Measurements from ENCODE around the gene DRD4.
"Not testable (repeated sequence)": the region's sequence is repeated elsewhere in the genome, so short reads cannot be mapped to it uniquely, and the experiment has no call there.

DRD4 gene

DNA sequence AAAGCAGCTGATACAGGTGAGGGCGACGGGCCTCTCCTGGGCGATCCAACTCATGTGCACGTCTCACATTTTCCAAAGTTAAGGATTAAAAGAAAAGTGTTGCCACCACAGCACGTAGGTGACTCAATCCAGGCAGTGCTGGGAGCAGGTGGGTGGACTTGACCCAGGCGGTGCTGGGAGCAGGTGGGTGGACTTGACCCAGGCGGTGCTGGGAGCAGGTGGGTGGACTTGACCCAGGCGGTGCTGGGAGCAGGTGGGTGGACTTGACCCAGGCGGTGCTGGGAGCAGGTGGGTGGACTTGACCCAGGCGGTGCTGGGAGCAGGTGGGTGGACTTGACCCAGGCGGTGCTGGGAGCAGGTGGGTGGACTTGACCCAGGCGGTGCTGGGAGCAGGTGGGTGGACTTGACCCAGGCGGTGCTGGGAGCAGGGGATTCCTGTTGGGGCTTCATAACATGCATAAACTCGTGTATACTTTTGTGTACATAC lies 10.6 kb downstream of the DRD4 start:
- DNase-seq: not testable (repeated sequence)

DNA sequence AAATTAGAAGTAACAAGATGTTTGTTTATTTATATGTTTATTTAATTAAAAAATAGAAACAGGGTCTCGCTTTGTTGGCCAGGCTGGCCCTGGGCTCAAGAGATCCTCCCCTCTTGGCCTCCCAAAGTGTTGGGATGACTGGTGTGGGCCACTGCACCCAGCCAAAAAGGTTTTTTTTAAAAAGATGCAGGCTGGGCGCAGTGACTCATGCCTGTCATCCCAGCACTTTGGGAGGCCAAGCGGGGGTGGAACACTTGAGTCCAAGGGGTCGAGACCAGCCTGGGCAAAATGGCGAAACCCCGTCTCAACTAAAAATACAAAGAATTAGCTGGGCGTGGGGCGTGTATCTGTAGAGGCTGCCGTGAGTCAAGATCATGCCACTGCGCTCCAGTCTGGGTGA lies 13.4 kb downstream of the DRD4 start:
- DNase-seq: no peak

DNA sequence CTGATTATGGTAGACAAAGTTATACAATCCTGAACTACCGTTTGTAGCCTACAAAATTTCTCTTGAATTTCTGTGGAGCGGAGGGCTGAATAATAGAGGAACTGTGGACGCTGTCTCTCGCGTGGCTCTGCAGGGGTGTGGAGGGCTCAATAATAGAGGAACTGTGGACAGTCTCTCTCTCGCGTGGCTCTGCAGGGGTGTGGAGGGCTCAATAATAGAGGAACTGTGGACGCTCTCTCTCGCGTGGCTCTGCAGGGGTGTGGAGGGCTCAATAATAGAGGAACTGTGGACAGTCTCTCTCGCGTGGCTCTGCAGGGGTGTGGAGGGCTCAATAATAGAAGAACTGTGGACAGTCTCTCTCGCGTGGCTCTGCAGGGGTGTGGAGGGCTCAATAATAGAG lies 16.1 kb downstream of the DRD4 start:
- not testable (repeated sequence) for DNase-seq

DNA sequence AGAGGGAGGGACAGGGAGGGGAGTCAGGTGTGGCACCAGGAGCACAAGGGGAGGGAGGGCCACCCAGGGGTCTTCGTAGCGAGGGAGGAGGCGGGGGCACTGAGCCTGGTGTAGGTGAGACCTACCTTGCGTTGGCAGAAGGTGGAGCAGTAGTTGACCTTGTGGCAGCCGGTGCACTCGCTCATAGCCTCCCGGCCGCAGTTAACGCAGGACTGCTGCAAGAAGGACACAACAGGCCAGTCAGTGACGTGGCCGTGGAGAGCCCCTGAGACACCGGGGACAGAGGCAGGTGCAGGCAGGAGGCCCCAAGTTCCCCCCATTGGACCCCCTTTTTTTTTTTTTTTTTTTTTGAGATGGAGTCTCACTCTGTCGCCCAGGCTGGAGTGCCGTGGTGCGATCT lies 16.8 kb downstream of the DRD4 start:
- DNase-seq: no peak

DNA sequence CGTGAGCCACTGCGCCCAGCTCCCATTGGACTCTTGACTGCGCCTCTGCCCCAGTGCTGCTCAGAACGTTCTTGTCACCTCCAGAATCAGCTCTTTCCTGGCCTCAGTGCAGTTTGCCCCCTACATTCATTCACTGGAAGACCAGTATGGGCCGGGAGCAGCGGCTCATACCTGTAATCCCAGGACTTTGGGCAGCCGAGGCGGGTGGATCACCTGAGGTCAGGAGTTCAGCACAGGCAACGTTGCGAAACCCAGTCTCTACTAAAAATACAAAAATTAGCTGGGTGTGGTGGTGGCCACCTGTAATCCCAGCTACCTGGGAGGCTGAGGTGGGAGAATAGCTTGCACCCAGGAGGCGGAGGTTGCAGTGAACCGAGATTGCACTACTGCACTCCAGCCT lies 17.4 kb downstream of the DRD4 start:
- not testable (repeated sequence) for DNase-seq

DNA sequence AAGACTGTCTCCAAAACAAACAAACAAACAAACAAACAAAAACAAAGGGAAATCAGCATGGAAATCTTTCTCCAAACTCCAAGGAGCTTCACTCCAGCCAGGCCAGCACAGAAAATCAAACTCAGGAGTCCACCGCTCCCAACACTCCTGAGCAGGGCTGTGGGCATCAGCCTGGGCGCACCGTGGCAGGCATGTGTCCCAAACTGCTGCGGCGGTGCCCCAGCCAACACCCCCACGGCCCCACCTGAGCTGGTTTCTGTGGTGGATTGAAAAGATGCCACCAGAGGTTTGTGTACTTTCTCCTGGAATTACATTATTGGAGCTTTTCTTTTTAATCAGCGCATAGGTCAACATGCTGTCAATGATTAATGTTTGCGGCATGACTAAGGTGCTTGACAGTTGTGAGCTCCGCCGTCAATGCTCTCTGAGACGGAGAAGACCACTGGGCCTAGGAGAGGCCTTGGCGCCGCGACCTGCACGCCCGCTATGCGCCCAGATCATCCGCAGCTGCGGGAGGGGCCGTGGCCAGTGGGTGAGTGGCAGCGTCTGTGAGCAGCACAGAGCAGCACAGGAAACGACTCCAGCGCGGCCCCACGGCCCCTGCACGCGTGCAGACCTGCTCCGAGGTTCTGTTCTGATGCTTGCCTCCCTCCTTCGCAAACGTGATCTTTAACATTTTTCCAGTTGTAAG lies 18.1 kb downstream of the DRD4 start:
- DNase-seq: no peak

DNA sequence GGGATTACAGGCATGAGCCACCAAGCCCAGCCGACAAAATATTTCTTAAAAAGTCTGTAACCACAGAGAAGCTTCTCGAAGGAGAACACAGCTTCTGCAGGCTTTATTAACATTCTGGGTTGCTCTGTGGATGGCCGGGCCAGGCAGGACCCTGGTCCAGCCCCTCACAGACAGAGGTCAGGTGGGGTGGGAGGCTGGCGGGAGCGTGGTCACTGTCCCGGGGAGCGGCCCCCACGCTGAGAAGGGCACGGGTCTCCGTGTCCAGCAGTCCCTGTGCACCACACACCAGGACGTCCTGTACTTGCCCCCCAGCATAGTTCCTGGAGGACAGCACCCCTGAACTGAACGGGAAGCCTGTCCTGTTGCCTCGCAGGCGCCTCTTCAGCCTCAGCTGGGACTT lies 19.4 kb downstream of the DRD4 start:
- DNase-seq: no peak

DNA sequence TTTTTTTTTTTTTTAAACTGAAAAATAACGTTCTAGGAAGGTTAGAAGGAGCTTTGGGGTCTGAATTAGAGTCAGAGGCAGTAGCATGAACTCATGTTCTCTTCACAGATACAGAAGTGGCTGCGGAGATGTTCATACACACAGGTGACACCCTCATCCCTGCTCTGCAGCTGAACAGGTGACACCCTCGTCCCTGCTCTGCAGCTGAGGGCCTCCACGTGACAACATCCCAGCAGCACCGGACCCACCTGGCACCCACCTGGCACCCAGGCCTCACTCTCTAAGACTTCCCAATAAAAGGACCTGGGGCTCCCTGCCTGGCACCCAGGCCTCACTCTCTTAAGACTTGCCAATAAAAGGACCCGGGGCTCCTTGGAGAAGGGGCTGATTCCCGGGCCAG lies 19.8 kb downstream of the DRD4 start:
- DNase-seq: no peak

DNA sequence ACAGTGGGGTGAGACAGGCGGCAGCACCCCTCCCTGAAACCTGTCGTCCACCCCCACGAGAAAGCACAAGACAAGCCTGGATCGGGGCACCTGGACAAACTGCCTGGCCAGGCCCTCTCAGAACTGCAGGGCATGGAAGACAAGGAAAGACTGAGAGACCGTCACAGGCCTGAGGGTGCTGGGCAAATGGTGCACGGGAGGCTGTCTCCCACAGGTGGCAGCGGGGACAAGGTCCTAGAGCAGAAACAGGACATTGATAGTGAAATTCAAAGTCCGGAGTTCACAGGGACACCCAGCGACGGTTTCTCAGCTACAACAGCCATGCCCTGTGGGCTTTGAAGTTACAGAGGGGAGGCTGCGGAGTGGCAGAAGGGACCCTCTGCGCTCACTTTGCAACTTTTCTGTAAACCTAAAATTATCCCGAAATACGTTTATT lies 20.6 kb downstream of the DRD4 start:
- no peak for DNase-seq

DNA sequence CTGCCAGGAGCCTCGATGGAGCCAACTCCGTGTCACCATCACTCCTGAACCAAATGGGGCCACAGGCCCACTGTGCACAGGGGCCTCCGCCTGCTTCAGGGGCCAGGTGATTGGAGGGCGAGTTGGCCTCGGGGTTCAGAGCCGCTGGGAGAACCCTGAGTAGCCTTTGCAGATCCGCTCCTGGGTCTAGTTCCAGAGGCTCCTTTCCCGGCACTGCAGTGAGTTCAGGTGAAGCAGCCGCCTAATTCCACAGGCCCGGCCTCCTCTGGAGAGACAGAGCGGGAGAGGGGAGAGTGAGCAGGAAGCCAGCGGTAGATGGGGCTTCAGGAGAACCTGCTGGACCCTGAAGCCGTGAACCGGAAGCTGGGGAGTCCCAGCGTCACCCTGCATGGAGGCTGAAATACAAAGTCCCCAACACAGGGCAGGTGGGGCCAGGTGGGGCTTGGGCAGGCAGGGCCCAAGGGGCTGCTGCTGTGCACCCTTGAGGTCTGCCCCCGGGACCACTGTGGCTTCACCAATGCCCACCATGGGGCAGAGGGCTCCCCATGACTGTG lies 22.5 kb downstream of the DRD4 start:
- DNase-seq: no peak

DNA sequence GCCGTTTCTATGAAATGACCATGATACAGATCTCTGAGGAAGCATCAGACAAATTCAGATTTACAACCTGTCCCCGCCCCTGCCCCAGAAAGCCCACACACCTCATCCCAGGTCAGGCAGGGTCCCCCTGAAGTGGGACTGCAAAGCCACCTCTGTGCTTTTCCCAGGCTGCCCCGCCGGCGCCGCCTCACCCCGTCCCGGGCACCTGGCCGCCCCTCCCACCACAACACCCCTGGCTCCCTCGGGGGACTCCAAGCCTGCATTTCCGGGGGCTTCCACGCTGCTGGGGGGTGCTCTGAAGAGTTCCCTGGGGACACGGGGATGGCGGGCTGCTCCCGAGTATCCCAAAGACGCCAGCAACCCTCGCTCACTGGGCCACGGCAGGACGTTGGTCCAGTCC lies 23.2 kb downstream of the DRD4 start:
- no peak for DNase-seq

DNA sequence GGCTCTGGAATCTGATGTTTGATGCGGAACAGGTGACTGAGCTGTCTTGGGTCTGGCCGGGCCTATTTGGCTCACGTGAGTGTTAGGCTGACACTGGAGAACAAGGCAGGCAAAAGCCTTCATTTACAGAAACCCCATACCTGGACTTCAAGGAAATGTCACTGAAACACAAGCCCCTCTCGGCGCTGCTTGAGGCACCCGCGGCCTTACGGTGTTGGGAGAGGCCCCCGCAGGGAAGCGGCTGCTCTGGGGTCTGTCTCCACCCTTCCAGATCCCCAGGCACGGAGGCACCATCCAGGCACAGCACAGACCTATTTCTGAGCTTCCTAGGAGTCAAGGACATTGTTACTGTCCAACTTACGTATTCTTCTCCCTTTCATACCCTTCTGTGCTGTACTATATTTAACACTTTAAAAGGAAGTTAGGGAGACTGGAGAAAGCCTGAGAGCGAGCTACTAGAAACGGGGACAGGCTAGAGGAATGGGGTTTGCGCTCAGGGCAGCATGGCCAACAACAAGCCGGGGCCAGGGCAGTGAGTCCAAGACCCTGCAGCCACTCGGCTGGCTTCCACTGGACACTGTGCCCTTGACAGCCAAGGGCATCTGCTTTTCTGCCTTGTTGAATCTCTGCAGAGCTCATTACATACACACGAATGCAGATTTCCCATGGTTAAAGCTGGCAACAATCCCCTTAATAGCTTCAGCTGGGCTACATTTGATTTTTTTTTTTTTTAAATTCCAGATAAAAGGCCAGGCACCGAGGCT lies 23.8 kb downstream of the DRD4 start:
- DNase-seq: no peak

DNA sequence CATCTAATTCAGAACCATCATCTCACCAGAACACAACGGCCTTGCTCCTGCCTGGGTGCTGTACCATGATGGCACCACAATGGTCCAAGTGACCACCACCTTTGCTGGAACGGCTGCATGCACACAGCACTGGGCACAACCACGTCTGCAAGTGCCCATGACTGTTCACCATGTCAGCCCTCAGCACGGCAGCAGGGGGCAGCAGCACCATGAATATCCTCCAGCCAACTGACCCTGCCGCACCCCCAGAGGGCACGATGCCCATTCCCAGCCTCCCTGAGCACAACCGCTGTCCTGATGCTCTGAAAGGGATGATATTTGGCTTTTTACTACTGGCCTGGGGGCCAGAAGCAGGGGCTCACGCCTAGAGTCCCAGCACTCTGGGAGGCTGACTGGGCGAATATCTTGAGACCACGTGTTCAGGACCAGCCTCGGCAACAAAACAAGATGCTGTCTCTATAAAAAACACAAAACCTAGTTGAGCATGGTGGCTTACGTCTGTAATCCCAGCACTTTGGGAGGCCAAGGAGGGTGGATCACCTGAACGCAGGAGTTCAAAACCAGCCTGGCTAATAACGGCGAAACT lies 25.7 kb downstream of the DRD4 start:
- peak; percentile 39 for DNase-seq

DNA sequence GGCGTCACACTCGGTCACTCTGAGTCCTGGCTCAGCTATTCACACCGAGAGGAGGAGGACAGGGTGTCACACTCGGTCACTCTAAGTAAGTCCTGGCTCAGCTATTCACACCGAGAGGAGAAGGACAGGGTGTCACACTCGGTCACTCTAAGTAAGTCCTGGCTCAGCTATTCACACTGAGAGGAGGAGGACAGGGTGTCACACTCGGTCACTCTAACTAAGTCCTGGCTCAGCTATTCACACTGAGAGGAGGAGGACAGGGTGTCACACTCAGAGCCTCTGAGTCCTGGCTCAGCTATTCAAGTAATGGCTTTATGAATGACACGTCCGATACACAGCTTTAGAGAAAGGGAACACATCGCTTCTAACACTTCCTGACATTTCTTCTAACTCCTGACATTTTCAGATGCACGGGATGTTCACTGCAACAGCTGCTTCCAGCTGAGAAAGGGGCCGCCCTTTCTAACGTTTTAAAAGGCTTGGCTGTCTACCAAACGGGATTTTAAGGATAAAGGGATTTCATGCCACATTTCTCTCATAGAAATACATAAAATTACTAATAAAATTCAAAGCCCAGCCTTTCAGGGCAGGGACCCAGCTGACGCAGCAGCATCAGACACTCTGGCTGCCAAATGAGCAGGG lies 28.1 kb downstream of the DRD4 start:
- no peak for DNase-seq

DNA sequence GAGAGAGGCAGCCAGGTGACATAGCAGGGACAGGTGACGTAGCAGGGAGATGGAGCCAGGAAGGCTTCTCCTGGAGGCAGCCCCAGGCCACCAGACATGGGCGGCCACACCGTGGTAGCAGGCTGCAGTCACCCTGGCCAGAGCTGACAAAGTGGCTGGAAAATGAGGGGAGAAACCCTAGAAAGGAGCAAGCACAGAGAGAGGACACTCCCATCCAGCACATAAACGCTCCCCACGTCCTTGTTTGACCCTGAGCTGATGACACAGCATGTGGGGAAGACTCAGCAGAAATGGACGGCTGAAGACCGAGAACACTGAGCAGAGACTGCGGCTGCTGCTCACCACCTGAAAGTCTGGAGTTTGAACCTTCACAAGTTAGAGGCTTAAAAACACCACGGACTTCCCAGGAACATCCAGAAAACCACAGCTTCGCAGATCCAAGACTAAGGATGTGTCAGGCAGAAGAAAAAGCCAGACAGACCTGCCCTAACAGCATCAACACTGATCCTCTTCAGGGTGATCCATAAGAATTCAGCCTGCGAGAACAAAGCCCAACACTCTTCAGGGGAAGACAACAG lies 28.7 kb downstream of the DRD4 start:
- DNase-seq: no peak

DNA sequence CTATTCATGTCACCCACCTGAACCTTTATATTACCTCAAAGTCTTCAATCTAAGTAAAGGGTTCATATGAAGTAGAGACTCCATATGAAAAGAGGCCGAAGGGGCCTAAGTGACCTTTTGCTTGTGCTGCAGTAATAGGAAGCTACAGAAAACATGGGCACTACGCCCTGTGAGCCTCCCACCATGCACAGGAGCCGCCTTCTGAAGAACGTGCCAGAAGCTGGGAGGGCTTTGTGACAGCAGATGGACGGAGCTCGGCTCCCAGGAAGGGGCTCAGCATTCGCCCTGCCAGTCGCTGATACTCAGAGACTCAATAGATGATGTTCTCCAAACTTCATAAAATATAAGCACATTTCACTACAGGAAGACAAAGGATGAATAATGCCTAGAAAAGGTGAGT lies 36.8 kb downstream of the DRD4 start:
- no peak for DNase-seq

DNA sequence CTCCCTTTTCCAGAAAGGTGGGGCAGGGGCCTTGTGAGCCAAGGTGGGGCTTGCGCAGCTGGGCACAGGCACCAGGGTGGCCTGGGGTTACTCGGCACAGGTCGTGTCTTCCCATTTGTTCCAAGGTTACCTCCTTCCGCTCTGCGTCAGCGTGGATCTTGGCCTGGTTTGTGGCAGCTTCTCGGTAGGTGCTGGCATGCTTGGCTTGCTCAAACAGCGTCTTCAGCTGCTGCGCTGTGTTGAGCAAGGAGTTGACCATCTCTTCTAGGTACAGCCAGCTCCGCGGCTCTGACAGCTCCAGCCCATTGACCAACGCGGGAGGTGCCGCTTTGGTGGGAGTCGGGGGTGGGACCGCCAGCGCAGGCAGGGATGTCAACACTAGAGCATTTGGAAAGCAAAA lies 37.3 kb downstream of the DRD4 start:
- DNase-seq: no peak

DNA sequence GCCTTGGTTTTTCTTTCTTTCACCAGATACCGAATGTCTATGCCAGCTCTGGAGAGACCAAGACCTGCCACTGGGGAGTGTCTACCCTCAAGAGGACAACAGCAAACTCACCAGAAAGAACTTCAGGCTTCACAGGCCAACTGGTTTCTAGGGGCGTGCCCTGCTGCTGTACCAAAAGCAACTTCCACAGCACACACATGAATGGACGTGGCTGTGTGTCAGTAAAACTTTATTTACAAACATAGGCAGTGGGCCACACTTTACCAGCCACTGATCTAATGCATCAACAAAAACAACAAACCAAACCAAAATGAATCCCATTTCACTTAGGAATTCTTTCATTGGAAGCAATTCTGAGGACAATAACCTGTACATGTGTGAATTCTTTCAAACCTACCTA lies 41.2 kb downstream of the DRD4 start:
- DNase-seq: no peak

DNA sequence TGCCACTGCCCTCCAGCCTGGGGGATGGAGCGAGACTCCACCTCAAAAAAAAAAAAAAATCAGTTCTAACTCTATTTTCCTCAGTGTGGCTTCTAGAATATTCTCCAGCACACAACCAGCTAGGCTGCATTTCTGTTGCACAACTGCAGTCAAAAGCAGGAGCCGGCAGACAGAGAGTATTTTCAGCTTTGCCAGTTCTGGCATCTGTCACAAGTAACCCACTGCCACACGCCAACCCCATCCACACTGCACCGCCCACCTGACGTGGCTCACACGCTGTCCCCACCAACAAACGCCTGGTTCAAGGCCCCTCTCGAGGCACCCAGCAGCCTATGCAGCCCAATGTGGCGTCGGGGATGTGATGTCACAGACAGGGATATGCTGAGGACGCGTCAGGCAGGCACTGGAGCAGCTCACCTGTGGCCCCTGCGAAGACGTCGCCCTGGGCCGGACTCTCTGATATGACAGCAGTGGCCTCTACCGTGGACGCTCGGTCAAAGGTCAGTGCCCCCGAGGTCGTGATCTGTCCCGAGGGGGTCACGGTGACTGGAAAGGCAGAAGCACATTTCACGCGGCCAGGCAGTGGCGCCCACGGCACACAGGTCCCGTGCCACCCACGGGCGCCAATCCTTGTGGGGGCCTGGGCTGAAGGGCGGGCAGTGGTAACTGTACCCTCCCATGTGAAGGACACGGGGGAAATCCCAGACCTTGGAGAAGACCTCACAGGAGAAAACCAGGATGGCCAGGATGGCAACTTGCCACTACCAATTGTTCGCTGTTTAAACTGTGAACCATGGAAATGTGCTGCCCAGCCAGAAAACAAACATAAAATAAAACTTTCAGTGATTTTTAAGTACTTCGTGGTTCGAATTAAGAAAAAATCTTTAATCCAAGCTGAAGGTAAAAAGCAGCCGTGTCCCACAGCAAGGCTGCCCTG lies 42.5 kb downstream of the DRD4 start:
- no peak for DNase-seq

DNA sequence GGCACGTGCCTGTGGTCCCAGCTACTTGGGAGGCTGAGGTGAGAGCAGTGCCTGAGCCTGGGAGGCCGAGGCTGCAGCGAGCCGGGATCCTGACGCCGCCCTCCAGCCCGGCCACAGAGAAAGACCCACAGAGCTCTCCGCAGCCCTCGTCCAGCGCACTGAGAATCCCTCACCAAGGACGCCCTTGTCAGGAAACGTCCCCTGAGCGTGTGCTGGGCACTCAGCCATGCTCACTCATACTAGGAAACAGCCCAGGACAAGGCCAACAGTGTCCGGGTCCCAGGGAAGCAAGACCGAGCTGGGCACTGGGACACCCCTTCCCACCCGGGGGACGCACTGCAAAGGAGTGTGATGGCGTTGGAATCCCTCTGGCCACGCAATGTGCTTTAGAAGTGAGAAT lies 43.4 kb downstream of the DRD4 start:
- DNase-seq: no peak

DNA sequence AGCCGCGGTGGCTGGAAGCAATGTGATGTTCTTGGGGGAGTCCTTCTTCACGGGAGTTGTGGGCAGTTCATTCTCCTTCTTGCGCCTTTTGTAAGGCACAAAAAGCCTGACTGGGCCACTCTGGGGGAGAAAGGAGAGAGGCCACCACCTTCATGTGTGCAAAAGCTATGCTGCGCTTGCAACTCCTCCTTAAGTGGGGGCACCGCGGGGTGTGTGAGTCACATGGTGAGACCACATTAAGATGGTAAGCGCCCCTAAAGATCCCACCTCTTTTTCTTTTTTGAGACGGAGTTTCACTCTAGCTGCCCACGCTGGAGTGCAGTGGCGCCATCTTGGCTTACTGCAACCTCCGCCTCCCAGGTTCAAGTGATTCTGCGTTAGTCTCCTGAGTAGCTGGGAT lies 43.9 kb downstream of the DRD4 start:
- DNase-seq: no peak
